Thoracic aorta (tissue), 2 donors: ENCODE data around the gene PPM1H. TPM values are rescaled to one million over a fixed set of nuclear protein-coding genes. Genes with fewer than 3 reads are reported as not detected.
"Not testable (repeated sequence)": the region's sequence is repeated elsewhere in the genome, so short reads cannot be mapped to it uniquely, and the experiment has no call there.

Experiments
- ATAC-seq: fragments of 150-250 bp; one replicate; pipeline ENCODE4 v1.8.0; 2017; ENCODE audit warnings: low read depth; ENCODE audit not compliant: insufficient number of reproducible peaks, low FRiP score
- DNase-seq: peaks from one replicate; pipeline ENCODE4 v3.0.0-alpha.2; 2020; ENCODE audit warnings: low spot score
- H3K27ac ChIP-seq, 2 donors: fragments of 200-600 bp; sonication (generic); 1 replicate in 1 of 2; 2 replicates in 1 of 2; pipeline ENCODE4 v1.5.1; 2016; ENCODE audit warnings: mild to moderate bottlenecking in 2 of 2, moderate library complexity in 2 of 2
- H3K27me3 ChIP-seq: fragments of 200-600 bp; sonication (generic); replicated peaks from 2 replicates; pipeline ENCODE4 v1.6.0; 2016; ENCODE audit warnings: mild to moderate bottlenecking; ENCODE audit not compliant: insufficient read depth
- H3K36me3 ChIP-seq: fragments of 200-600 bp; sonication (generic); one replicate; pipeline ENCODE4 v1.5.1; 2016
- H3K4me1 ChIP-seq, 2 donors: fragments of 200-600 bp; sonication (generic); 1 replicate in 1 of 2; 2 replicates in 1 of 2; pipeline versions ENCODE4 v1.5.1 to v1.6.0; 2016; ENCODE audit warnings: low read depth in 2 of 2, mild to moderate bottlenecking in 1 of 2; ENCODE audit not compliant: control insufficient read depth in 1 of 2
- H3K4me3 ChIP-seq: fragments of 200-600 bp; sonication (generic); 2 replicates; pipeline ENCODE4 v1.5.1; 2016; ENCODE audit warnings: mild to moderate bottlenecking
- H3K9me3 ChIP-seq: fragments of 200-600 bp; sonication (generic); 2 replicates; pipeline ENCODE4 v1.5.1; 2016
- CTCF ChIP-seq: fragments of 200-600 bp; sonication (generic); IDR thresholded peaks from one replicate; pipeline ENCODE4 v1.5.1; 2019; ENCODE audit warnings: antibody characterized with exemption
- total RNA-seq, 2 donors: library from RNA; depleted of rRNA; stranded (reverse); fragments of >200 nt; gene quantifications; one replicate each; pipeline versions ENCODE4 v1.1.0 to v1.2.3, GENCODE V29; 2016

The PPM1H gene
- total RNA-seq, 2 donors from 2014 or later = 9.1 to 10.3 TPM

GRCh38 chr12:62676521-62677307, 258.2 kb downstream of the PPM1H start:
- Histone ChIP-seq H3K9me3 (no peaks in the 10 kb centered on the region), H3K27ac (no peak overlapping the region), H3K27me3 (no peaks in the 10 kb centered on the region), H3K4me1 (no peaks in the 10 kb centered on the region), H3K36me3 (no peaks in the 10 kb centered on the region), H3K4me3 (no peak overlapping the region)
- ATAC-seq (no peak), DNase-seq (no peak)
- no peak for TF ChIP-seq CTCF

GRCh38 chr12:62673028-62673815, 261.7 kb downstream of the PPM1H start:
- no peaks in the 10 kb centered on the region for H3K36me3 ChIP-seq
- no peaks in the 10 kb centered on the region for H3K4me1 ChIP-seq
- no peak overlapping the region for H3K27ac ChIP-seq
- DNase-seq (no peak), ATAC-seq (no peak)
- H3K27me3 ChIP-seq = no peaks in the 10 kb centered on the region
- TF ChIP-seq CTCF = no peak
- no peak overlapping the region for H3K4me3 ChIP-seq
- H3K9me3 ChIP-seq = no peaks in the 10 kb centered on the region

GRCh38 chr12:62670986-62671720, 263.8 kb downstream of the PPM1H start:
- Histone ChIP-seq H3K27me3 (no peaks in the 10 kb centered on the region), H3K9me3 (no peaks in the 10 kb centered on the region), H3K27ac (no peak overlapping the region), H3K36me3 (no peaks in the 10 kb centered on the region), H3K4me3 (no peak overlapping the region), H3K4me1 (no peaks in the 10 kb centered on the region)
- TF ChIP-seq CTCF = no peak
- DNase-seq (no peak), ATAC-seq (no peak)

- no peak for DNase-seq
- no peaks in the 10 kb centered on the region for H3K36me3 ChIP-seq
- H3K27me3 ChIP-seq = no peaks in the 10 kb centered on the region
- no peaks in the 10 kb centered on the region for H3K4me1 ChIP-seq
- H3K9me3 ChIP-seq = no peaks in the 10 kb centered on the region
- H3K27ac ChIP-seq = no peak overlapping the region
- no peak for ATAC-seq
- no peak for TF ChIP-seq CTCF
- H3K4me3 ChIP-seq = no peak overlapping the region
Measured at GRCh38 chr12:62668782-62669181, 266.2 kb downstream of the PPM1H start.

- H3K27ac ChIP-seq, ATAC-seq, H3K27me3 ChIP-seq, H3K4me1 ChIP-seq, DNase-seq, H3K9me3 ChIP-seq, H3K36me3 ChIP-seq, H3K4me3 ChIP-seq: not testable (repeated sequence)
Measured at GRCh38 chr12:62664951-62665350, 270.0 kb downstream of the PPM1H start.
